ENCODE measurements around the gene CYBA.

- TF ChIP-seq RAD21 (conservative IDR thresholded peaks at IDR 0.05) (no peak), EZH2 (IDR thresholded peaks at IDR 0.05; ENCODE audit: borderline replicate concordance, insufficient read depth, low read length, poor library complexity, severe bottlenecking) (no peak), TAF1 (IDR thresholded peaks at IDR 0.05; ENCODE audit: low read depth) (no peak)
- TF ChIP-seq, protein P1, sequence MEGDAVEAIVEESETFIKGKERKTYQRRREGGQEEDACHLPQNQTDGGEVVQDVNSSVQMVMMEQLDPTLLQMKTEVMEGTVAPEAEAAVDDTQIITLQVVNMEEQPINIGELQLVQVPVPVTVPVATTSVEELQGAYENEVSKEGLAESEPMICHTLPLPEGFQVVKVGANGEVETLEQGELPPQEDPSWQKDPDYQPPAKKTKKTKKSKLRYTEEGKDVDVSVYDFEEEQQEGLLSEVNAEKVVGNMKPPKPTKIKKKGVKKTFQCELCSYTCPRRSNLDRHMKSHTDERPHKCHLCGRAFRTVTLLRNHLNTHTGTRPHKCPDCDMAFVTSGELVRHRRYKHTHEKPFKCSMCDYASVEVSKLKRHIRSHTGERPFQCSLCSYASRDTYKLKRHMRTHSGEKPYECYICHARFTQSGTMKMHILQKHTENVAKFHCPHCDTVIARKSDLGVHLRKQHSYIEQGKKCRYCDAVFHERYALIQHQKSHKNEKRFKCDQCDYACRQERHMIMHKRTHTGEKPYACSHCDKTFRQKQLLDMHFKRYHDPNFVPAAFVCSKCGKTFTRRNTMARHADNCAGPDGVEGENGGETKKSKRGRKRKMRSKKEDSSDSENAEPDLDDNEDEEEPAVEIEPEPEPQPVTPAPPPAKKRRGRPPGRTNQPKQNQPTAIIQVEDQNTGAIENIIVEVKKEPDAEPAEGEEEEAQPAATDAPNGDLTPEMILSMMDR (IDR thresholded peaks at IDR 0.05; ENCODE audit: poor library complexity, severe bottlenecking) = no peak
Observed at GRCh38 chr16:88606148-88606757, 44.6 kb downstream of the CYBA start.
